A549 (cell line): ENCODE data around the gene WDR70.

Source experiments
- BHLHE40 ChIP-seq: IDR thresholded peaks from 2 replicates; pipeline ENCODE4 v1.6.1; 2012; ENCODE audit warnings: low read depth, low read length, inconsistent platforms
- CTCF ChIP-seq: fragments of >200 bp; sonication (Bioruptor Twin); formaldehyde crosslinking; IDR thresholded peaks from 3 replicates; pipeline ENCODE4 v1.5.1; 2016
- JUNB ChIP-seq: fragments of >200 bp; sonication (Bioruptor Twin); formaldehyde crosslinking; IDR thresholded peaks from 2 replicates; pipeline ENCODE4 v1.6.1; 2016
- MAFK ChIP-seq: fragments of 450-650 bp; IDR thresholded peaks from 2 replicates; pipeline ENCODE4 v1.6.1; 2014; ENCODE audit not compliant: partially characterized antibody
- MAX ChIP-seq: IDR thresholded peaks from 2 replicates; pipeline ENCODE4 v1.6.1; 2012
- PBX3 ChIP-seq: IDR thresholded peaks from 2 replicates; pipeline ENCODE4 v1.6.1; 2012
- POLR2A ChIP-seq: IDR thresholded peaks from 2 replicates; pipeline ENCODE4 v1.6.1; 2012; ENCODE audit warnings: mild to moderate bottlenecking, low read length
- RAD21 ChIP-seq, 2 experiments: fragments of >200 bp in 1 of 2; sonication (Bioruptor Twin) in 1 of 2; formaldehyde crosslinking in 1 of 2; IDR thresholded peaks in 1 of 2; conservative IDR thresholded peaks in 1 of 2; 2 replicates in 1 of 2; 3 replicates in 1 of 2; pipeline ENCODE4 v1.6.1; 2012 to 2018; ENCODE audit warnings: inconsistent platforms in 1 of 2
- RCOR1 ChIP-seq: fragments of 150-350 bp; IDR thresholded peaks from 2 replicates; pipeline ENCODE4 v1.6.1; 2014; ENCODE audit warnings: antibody characterized with exemption, low read length, low read depth
- RFX5 ChIP-seq: fragments of 450-650 bp; IDR thresholded peaks from 2 replicates; pipeline ENCODE4 v1.7.1; 2014; ENCODE audit warnings: antibody characterized with exemption, mild to moderate bottlenecking, moderate library complexity
- ZFP36 ChIP-seq: fragments of 450-650 bp; IDR thresholded peaks from 2 replicates; pipeline ENCODE4 v1.6.1; 2014; ENCODE audit warnings: borderline replicate concordance; ENCODE audit not compliant: partially characterized antibody

GRCh38 chr5:37667846-37668245 lies 288.7 kb downstream of the WDR70 start:
- TF ChIP-seq POLR2A (no peak), RCOR1 (no peak), CTCF (no peak), ZFP36 (no peak), RAD21 (conservative IDR thresholded peaks at IDR 0.05 in 1 of 2, IDR thresholded peaks at IDR 0.05 in 1 of 2) (no peak), BHLHE40 (no peak), MAX (no peak), MAFK (peak; percentile 52), JUNB (no peak), PBX3 (no peak), RFX5 (no peak)
